ENCODE measurements around the gene FGF8.

FGF8 gene

DNA sequence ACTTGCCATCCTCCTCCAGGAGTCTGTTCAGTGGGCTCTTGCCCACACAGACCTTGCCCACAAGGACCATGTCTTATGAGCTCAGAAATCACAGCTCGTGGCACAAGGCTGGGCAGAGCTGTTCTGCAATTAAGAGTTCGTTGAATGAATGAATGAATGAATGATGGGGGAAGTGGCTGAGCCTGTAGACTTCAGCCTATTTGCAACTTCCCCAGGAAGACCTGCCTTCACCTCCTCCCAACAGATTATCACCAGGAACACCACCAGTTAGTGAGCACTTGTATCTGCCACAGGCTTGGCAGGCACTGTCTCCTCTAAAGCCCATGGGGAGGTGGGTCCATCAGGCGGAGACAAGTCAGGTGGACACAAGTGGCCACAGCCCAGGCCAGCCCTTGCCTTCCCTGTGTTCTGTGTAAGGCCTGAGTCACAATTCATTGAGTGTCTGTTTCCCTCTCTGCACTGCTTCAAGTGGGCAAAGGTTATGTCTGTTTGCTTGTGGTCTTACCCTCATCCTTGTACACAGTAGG is 1.8 kb upstream of the FGF8 start:
- no peaks in the 10 kb centered on the region for H3K9me3 ChIP-seq (ENCODE audit: control insufficient read depth in 2 of 2, low read length in 2 of 2)
- peaks cover 33 to 34% of the 10 kb centered on the region in 2 donors for H3K27me3 ChIP-seq (ENCODE audit: control insufficient read depth in 2 of 2, insufficient read depth in 2 of 2, low read length in 2 of 2)
- no peak overlapping the region for H3K9ac ChIP-seq (ENCODE audit: low read depth in 1 of 2, low read length in 2 of 2)
- H3K4me1 ChIP-seq (ENCODE audit: control insufficient read depth in 2 of 2, insufficient read depth in 2 of 2, low read length in 2 of 2): peaks cover 32 to 49% of the 10 kb centered on the region in 2 donors
- H3K4me3 ChIP-seq (ENCODE audit: low read length in 2 of 2): no peak overlapping the region
- H3K27ac ChIP-seq (ENCODE audit: low read depth in 2 of 2, low read length in 2 of 2): no peak overlapping the region
- H3K36me3 ChIP-seq (ENCODE audit: control insufficient read depth in 2 of 2, insufficient read depth in 2 of 2, low read length in 2 of 2): no peaks in the 10 kb centered on the region

DNA sequence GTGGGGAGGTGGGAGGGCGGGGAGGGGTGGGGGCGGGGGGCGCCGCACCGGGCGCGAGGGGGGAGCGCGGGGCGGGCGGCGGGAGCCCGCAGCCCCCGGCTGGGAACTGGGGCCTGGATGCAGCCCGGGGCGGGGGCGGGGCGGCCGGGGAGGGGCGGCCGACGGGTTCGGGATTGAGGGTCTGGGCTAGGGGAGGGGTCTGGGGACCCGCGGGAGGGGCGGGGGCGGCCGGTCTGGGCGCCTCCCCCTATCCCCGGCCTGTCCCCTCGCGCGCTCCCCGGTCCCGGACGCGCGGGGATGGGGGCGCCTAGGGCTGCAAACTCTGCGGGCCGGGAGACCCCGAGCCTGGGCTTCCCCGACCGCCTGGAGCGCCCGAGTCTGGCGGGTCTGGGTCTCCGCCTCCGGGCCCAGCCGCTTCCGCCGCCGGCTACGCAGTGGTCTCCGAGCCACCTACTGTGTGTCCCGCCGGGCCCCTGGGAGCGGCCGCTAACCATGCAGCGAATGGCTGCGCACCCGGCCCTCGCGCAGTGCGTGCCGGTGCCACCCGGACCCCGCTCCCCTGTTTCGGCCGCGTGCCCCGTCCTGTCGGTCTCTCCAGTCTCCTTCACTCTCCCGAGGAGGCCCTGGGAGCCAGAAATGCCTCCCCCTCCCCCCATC is 375 bp upstream of the FGF8 start:
- Histone ChIP-seq H3K27me3 (ENCODE audit: control insufficient read depth in 2 of 2, insufficient read depth in 2 of 2, low read length in 2 of 2) (peaks cover 43 to 47% of the 10 kb centered on the region in 2 donors), H3K4me3 (ENCODE audit: low read length in 2 of 2) (no peak overlapping the region), H3K4me1 (ENCODE audit: control insufficient read depth in 2 of 2, insufficient read depth in 2 of 2, low read length in 2 of 2) (peaks cover 23 to 39% of the 10 kb centered on the region in 2 donors), H3K9ac (ENCODE audit: low read depth in 1 of 2, low read length in 2 of 2) (no peak overlapping the region), H3K27ac (ENCODE audit: low read depth in 2 of 2, low read length in 2 of 2) (no peak overlapping the region), H3K36me3 (ENCODE audit: control insufficient read depth in 2 of 2, insufficient read depth in 2 of 2, low read length in 2 of 2) (no peaks in the 10 kb centered on the region), H3K9me3 (ENCODE audit: control insufficient read depth in 2 of 2, low read length in 2 of 2) (no peaks in the 10 kb centered on the region)

DNA sequence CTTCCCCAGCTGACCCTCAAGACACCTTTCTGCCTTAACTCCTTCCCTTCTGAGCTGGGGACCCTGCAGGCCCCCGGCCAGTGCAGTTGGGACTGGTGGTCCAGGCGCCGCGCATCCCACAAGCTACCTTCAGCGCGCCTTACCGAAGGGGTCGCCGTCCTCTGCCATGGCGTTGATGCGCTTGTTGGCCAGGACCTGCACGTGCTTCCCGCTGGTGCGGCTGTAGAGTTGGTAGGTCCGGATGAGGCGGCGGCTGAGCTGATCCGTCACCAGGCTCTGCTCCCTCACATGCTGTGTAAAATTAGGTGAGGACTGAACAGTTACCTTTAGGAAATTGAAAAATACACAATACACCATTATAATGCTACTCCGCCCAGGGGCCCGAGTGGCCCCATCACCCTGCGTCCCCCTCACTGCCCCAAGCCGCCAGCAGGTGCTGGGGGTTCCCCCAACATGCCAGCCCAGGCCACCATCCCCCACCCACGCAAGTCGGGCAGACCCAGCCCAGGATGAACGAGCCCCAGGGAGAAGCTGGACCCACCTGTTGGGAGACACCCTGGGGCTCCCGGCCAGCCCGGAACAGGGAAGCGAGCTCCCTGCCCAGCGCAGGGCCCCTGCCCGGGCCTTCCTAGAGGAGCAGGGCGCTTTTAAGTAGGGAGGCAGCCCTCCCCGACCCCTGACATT is 1.2 kb downstream of the FGF8 start:
- H3K36me3 ChIP-seq (ENCODE audit: control insufficient read depth in 2 of 2, insufficient read depth in 2 of 2, low read length in 2 of 2): no peaks in the 10 kb centered on the region
- H3K27ac ChIP-seq (ENCODE audit: low read depth in 2 of 2, low read length in 2 of 2): no peak overlapping the region
- no peak overlapping the region for H3K4me3 ChIP-seq (ENCODE audit: low read length in 2 of 2)
- H3K4me1 ChIP-seq (ENCODE audit: control insufficient read depth in 2 of 2, insufficient read depth in 2 of 2, low read length in 2 of 2): peaks cover 16 to 31% of the 10 kb centered on the region in 2 donors
- H3K9me3 ChIP-seq (ENCODE audit: control insufficient read depth in 2 of 2, low read length in 2 of 2): no peaks in the 10 kb centered on the region
- no peak overlapping the region for H3K9ac ChIP-seq (ENCODE audit: low read depth in 1 of 2, low read length in 2 of 2)
- H3K27me3 ChIP-seq (ENCODE audit: control insufficient read depth in 2 of 2, insufficient read depth in 2 of 2, low read length in 2 of 2): peaks cover 46 to 49% of the 10 kb centered on the region in 2 donors

DNA sequence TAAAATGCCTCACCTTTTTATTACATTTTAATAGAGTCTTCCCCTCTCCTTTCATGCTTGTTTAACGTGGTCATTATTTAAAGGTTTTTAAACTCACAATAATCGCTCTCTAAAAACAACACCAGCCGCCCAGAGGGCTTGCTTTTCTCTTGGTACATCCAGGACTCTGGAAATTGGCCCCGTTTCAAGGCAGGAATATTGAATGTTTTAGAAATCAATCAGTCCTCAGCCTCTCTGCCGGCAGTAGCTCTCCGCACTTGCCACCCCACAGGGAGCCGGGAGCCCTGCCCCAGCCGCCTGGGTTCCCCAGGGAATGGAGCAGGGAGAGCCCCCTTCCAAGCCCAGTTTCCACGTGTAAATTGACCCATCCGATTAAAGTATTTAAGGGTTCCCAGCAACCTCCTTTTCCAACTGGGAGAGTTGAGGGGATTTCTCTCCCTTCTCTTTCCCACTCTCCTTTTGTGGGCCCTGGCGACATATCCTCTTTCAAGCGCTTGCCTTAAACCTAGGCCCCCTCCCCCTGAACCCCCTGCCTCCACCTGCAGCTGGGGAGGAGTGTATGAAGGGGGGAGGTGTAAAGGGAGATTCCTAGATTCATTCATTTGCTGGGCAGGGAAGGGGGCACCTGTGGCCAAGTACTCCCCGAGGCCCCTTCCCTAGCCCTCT is 1.9 kb downstream of the FGF8 start:
- Histone ChIP-seq H3K27me3 (ENCODE audit: control insufficient read depth in 2 of 2, insufficient read depth in 2 of 2, low read length in 2 of 2) (peaks cover 49 to 50% of the 10 kb centered on the region in 2 donors), H3K9ac (ENCODE audit: low read depth in 1 of 2, low read length in 2 of 2) (no peak overlapping the region), H3K4me3 (ENCODE audit: low read length in 2 of 2) (no peak overlapping the region), H3K36me3 (ENCODE audit: control insufficient read depth in 2 of 2, insufficient read depth in 2 of 2, low read length in 2 of 2) (no peaks in the 10 kb centered on the region), H3K4me1 (ENCODE audit: control insufficient read depth in 2 of 2, insufficient read depth in 2 of 2, low read length in 2 of 2) (peaks cover 11 to 24% of the 10 kb centered on the region in 2 donors), H3K9me3 (ENCODE audit: control insufficient read depth in 2 of 2, low read length in 2 of 2) (no peaks in the 10 kb centered on the region), H3K27ac (ENCODE audit: low read depth in 2 of 2, low read length in 2 of 2) (no peak overlapping the region)

DNA sequence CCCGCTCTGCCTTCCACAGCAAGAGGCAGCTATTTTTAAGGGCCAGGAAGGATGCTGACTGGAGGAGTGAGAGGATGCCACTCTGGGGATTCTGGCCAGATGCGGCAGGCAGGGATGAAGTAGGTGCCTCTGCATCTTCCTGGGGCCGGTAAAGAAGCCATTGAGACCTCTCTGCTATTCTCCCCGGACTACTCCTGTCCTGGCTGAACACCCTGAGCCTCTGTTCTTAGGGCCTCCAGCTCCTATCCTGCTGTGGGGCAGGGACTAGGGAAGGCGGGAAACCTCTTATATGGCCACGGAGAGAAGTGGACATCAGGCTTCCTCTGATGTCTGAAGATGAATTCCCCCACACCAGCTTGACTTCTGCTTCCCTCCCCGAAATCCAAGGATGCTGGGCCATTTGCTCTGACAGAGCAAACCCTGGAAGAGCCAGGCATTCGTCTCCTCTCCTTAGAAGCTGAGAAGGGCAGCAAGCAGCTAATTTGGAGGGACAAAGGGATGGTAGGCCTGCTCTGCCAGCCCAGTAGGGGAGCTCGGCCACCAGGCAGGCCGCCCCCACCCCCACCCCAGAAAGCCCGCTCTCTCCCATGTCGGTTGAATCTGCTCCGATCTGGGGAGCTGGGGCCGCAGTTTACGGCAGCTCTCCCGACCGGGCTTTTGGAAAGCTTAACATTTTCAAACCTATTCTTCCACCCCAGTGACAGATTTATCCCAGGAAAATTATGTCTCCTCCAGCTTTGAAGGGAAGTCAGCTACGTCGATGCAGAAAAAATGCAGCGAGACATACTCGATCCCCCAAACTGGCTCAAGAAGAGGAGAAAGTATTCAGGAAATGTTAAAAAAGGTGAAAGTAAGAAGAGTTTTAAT is 2.8 kb downstream of the FGF8 start:
- no peak overlapping the region for H3K4me3 ChIP-seq (ENCODE audit: low read length in 2 of 2)
- H3K27me3 ChIP-seq (ENCODE audit: control insufficient read depth in 2 of 2, insufficient read depth in 2 of 2, low read length in 2 of 2): peaks cover 54 to 55% of the 10 kb centered on the region in 2 donors
- H3K36me3 ChIP-seq (ENCODE audit: control insufficient read depth in 2 of 2, insufficient read depth in 2 of 2, low read length in 2 of 2): no peaks in the 10 kb centered on the region
- H3K9me3 ChIP-seq (ENCODE audit: control insufficient read depth in 2 of 2, low read length in 2 of 2): no peaks in the 10 kb centered on the region
- H3K27ac ChIP-seq (ENCODE audit: low read depth in 2 of 2, low read length in 2 of 2): no peak overlapping the region
- H3K4me1 ChIP-seq (ENCODE audit: control insufficient read depth in 2 of 2, insufficient read depth in 2 of 2, low read length in 2 of 2): peaks cover 3 to 15% of the 10 kb centered on the region in 2 donors
- H3K9ac ChIP-seq (ENCODE audit: low read depth in 1 of 2, low read length in 2 of 2): no peak overlapping the region

DNA sequence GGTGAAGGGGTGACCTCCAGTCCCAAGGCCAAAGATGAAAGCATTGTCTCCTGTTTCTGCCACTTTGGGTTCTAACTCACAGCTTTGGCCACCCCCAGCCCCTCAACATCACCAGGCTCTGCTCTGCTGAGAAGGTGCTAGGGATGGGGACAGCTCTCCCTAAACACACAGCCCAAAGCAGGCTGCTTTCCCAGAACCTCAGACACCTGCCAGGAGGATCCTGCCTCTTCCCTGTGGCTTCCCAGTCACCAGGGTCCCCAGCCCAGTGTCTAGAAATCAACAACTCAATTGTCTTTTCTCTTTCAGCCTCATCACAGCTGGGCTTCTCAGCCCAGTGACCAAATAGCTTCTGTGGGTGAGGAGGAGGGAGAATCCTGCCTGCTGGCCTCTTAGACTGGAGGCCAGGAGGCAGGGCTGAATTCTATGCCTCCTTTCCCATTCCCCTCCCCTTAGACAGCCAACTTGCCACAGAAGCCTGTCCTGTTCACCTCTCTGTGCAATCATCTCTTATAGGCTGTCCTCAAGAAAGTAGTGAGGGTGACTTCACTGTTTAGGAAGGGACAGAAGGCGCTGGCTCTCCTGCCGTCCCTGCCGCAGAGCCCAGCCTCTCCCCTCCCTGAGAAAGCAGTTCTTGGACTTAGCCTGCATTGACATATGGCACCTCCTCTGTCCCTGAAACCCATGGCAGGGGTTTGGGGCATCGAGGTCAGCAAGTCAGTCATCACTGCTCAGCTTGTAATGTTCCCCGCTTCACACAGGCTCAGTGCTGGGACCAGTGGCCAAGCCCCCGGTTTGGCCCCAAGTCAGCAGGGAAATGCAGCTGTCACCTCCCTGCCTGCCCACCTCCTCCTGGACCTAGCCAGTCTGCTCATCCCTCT is 3.7 kb downstream of the FGF8 start:
- Histone ChIP-seq H3K27ac (ENCODE audit: low read depth in 2 of 2, low read length in 2 of 2) (no peak overlapping the region), H3K9ac (ENCODE audit: low read depth in 1 of 2, low read length in 2 of 2) (no peak overlapping the region), H3K4me3 (ENCODE audit: low read length in 2 of 2) (no peak overlapping the region), H3K9me3 (ENCODE audit: control insufficient read depth in 2 of 2, low read length in 2 of 2) (no peaks in the 10 kb centered on the region), H3K27me3 (ENCODE audit: control insufficient read depth in 2 of 2, insufficient read depth in 2 of 2, low read length in 2 of 2) (peaks cover 49 to 62% of the 10 kb centered on the region in 2 donors), H3K36me3 (ENCODE audit: control insufficient read depth in 2 of 2, insufficient read depth in 2 of 2, low read length in 2 of 2) (no peaks in the 10 kb centered on the region), H3K4me1 (ENCODE audit: control insufficient read depth in 2 of 2, insufficient read depth in 2 of 2, low read length in 2 of 2) (peaks cover 0 to 8% of the 10 kb centered on the region in 2 donors)

DNA sequence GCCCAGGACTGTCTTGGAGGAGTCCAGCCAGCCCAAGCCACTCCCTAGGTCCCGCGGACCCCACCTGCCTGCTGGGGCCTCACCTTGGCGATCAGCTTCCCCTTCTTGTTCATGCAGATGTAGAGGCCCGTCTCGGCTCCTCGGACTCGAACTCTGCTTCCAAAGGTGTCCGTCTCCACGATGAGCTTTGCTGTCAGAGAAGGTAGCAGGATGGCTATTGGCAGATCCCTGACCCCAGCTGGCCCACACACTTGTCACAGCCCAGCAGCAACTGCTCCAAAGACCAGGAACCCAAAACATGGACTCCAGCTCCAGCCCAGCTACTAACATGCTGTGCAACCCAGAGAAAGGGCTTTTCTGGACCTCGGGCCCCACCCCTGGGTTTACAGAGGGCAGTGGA is 4.5 kb downstream of the FGF8 start:
- H3K4me1 ChIP-seq (ENCODE audit: control insufficient read depth in 2 of 2, insufficient read depth in 2 of 2, low read length in 2 of 2): peaks cover 0 to 8% of the 10 kb centered on the region in 2 donors
- peaks cover 43 to 56% of the 10 kb centered on the region in 2 donors for H3K27me3 ChIP-seq (ENCODE audit: control insufficient read depth in 2 of 2, insufficient read depth in 2 of 2, low read length in 2 of 2)
- H3K36me3 ChIP-seq (ENCODE audit: control insufficient read depth in 2 of 2, insufficient read depth in 2 of 2, low read length in 2 of 2): no peaks in the 10 kb centered on the region
- H3K4me3 ChIP-seq (ENCODE audit: low read length in 2 of 2): no peak overlapping the region
- no peak overlapping the region for H3K9ac ChIP-seq (ENCODE audit: low read depth in 1 of 2, low read length in 2 of 2)
- no peak overlapping the region for H3K27ac ChIP-seq (ENCODE audit: low read depth in 2 of 2, low read length in 2 of 2)
- H3K9me3 ChIP-seq (ENCODE audit: control insufficient read depth in 2 of 2, low read length in 2 of 2): no peaks in the 10 kb centered on the region

DNA sequence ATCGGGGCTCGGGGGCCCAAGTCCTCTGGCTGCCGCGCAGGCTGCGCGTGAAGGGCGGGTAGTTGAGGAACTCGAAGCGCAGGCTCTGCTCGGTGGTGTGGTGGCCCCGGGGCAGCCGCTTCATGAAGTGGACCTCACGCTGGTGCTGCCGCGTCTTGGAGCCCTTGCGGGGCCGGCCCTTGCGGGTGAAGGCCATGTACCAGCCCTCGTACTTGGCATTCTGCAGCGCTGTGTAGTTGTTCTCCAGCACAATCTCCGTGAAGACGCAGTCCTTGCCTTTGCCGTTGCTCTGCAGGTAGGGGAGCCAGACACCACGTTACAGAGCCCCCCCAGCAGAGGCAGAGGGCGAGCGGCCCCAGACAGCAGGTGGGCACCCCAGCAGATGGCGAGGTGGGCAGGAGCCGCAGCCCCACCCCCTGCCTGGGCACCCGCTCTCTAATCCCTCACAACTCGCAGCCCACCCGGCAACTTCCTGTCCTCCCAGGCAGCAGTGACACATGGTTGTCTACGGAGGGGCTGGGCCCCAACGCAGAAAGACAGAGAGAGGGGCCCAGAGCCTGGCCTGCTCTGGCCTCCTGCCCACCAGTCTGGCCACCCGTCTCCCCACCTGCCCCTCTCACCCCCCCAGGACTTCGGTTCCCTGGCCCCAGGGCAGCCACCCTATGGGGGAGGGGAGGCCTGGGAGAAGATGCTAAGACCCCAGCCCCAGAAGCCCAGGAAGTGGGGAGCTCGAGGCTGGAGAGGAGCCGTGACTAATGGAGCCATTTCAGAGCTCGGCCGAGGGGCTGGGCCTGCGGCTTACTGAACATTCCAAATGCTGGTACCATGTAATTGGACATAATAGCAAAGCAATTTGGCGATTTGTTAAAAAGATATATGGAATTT is 5.3 kb downstream of the FGF8 start:
- no peak overlapping the region for H3K27ac ChIP-seq (ENCODE audit: low read depth in 2 of 2, low read length in 2 of 2)
- no peaks in the 10 kb centered on the region for H3K36me3 ChIP-seq (ENCODE audit: control insufficient read depth in 2 of 2, insufficient read depth in 2 of 2, low read length in 2 of 2)
- no peaks in the 10 kb centered on the region for H3K9me3 ChIP-seq (ENCODE audit: control insufficient read depth in 2 of 2, low read length in 2 of 2)
- H3K27me3 ChIP-seq (ENCODE audit: control insufficient read depth in 2 of 2, insufficient read depth in 2 of 2, low read length in 2 of 2): peaks cover 43 to 59% of the 10 kb centered on the region in 2 donors
- H3K4me3 ChIP-seq (ENCODE audit: low read length in 2 of 2): no peak overlapping the region
- H3K4me1 ChIP-seq (ENCODE audit: control insufficient read depth in 2 of 2, insufficient read depth in 2 of 2, low read length in 2 of 2): peaks cover 0 to 8% of the 10 kb centered on the region in 2 donors
- no peak overlapping the region for H3K9ac ChIP-seq (ENCODE audit: low read depth in 1 of 2, low read length in 2 of 2)

Data from mucosa of rectum (tissue), 2 donors.